Activated naive CD8-positive, alpha-beta T cell treated with anti-CD3 and anti-CD28 coated beads, Interleukin-2, amount 50 U/mL, for 24 hours (primary cell): ENCODE measurements around the gene OR52E4.

Experiments used
- ATAC-seq: fragments of 150-1000 bp; cut with Tn5 transposase; one replicate; pipeline ENCODE4 v1.10.0; 2021
- DNase-seq: peaks from one replicate; pipeline ENCODE4 v3.0.0; 2021
- H3K27ac Mint-ChIP-seq: one replicate; pipeline ENCODE4 v1.8.0; 2021; ENCODE audit warnings: mild to moderate bottlenecking, mixed read lengths
- H3K27me3 Mint-ChIP-seq: one replicate; pipeline ENCODE4 v1.8.0; 2021; ENCODE audit warnings: mixed read lengths
- H3K36me3 Mint-ChIP-seq: one replicate; pipeline ENCODE4 v1.8.0; 2021; ENCODE audit warnings: low read depth, mixed read lengths
- H3K4me1 Mint-ChIP-seq: one replicate; pipeline ENCODE4 v1.8.0; 2021; ENCODE audit warnings: mixed read lengths
- H3K4me3 Mint-ChIP-seq: one replicate; pipeline ENCODE4 v1.8.0; 2021; ENCODE audit warnings: mild to moderate bottlenecking, moderate library complexity, mixed read lengths
- H3K9me3 Mint-ChIP-seq: one replicate; pipeline ENCODE4 v1.8.0; 2021; ENCODE audit warnings: mixed read lengths

Gene OR52E4

GRCh38 chr11:5880329-5880728 lies at the start of gene OR52E4:
TSS of gene OR52E4 (plus strand) at chr11:5880629. CDS start at chr11:5884293, 3,664 bp downstream.
- no peak for ATAC-seq
- no peaks in the 10 kb centered on the region for H3K4me1 Mint-ChIP-seq
- H3K27me3 Mint-ChIP-seq, result peaks cover 14% of the 10 kb centered on the region

GRCh38 chr11:5831196-5831829 lies 49.1 kb upstream of the OR52E4 start:
- H3K4me3 Mint-ChIP-seq, result no peak overlapping the region
- no peak overlapping the region for H3K27ac Mint-ChIP-seq
- no peak for DNase-seq
- H3K4me1 Mint-ChIP-seq, result no peaks in the 10 kb centered on the region
- ATAC-seq, result no peak
- H3K36me3 Mint-ChIP-seq, result no peaks in the 10 kb centered on the region
- H3K27me3 Mint-ChIP-seq, result peaks cover 14% of the 10 kb centered on the region
- H3K9me3 Mint-ChIP-seq, result no peaks in the 10 kb centered on the region

More at GRCh38 chr11:5880329-5880728, at the start of gene OR52E4:
- H3K9me3 Mint-ChIP-seq, result no peaks in the 10 kb centered on the region
- H3K4me3 Mint-ChIP-seq, result no peak within 1 kb of the TSS
- no peaks in the 10 kb centered on the region for H3K36me3 Mint-ChIP-seq
- no peak within 1 kb of the TSS for H3K27ac Mint-ChIP-seq
- no peak for DNase-seq

GRCh38 chr11:5833446-5833845 lies 47.0 kb upstream of the OR52E4 start:
- H3K36me3 Mint-ChIP-seq, result no peaks in the 10 kb centered on the region
- ATAC-seq (no peak), DNase-seq (no peak)
- no peak overlapping the region for H3K4me3 Mint-ChIP-seq
- H3K27ac Mint-ChIP-seq, result no peak overlapping the region
- peaks cover 15% of the 10 kb centered on the region for H3K27me3 Mint-ChIP-seq
- H3K9me3 Mint-ChIP-seq, result no peaks in the 10 kb centered on the region
- H3K4me1 Mint-ChIP-seq, result no peaks in the 10 kb centered on the region

- H3K27ac Mint-ChIP-seq, result no peak overlapping the region
- no peaks in the 10 kb centered on the region for H3K36me3 Mint-ChIP-seq
- DNase-seq, result no peak
- ATAC-seq, result no peak
- no peak overlapping the region for H3K4me3 Mint-ChIP-seq
- H3K4me1 Mint-ChIP-seq, result no peaks in the 10 kb centered on the region
- H3K27me3 Mint-ChIP-seq, result peaks cover 17% of the 10 kb centered on the region
- H3K9me3 Mint-ChIP-seq, result no peaks in the 10 kb centered on the region
These were observed 42.7 kb upstream of the OR52E4 start for GRCh38 chr11:5837695-5838094.

- Mint-ChIP-seq H3K4me1 (no peaks in the 10 kb centered on the region), H3K9me3 (no peaks in the 10 kb centered on the region), H3K27ac (no peak within 1 kb of the TSS), H3K36me3 (no peaks in the 10 kb centered on the region), H3K4me3 (no peak within 1 kb of the TSS), H3K27me3 (peaks cover 12% of the 10 kb centered on the region)
- ATAC-seq (no peak), DNase-seq (no peak)
These were observed 38.6 kb upstream of the OR52E4 start, which contains the start of gene OR52E6 for GRCh38 chr11:5841797-5842196. TSS of gene OR52E6 (minus strand) at chr11:5841897. CDS start at chr11:5841897, 0 bp downstream.

- no peak overlapping the region for H3K4me3 Mint-ChIP-seq
- no peaks in the 10 kb centered on the region for H3K27me3 Mint-ChIP-seq
- no peak for ATAC-seq
- H3K27ac Mint-ChIP-seq, result no peak overlapping the region
- no peaks in the 10 kb centered on the region for H3K4me1 Mint-ChIP-seq
- H3K9me3 Mint-ChIP-seq, result no peaks in the 10 kb centered on the region
- no peak for DNase-seq
- H3K36me3 Mint-ChIP-seq, result no peaks in the 10 kb centered on the region
These were observed 33.7 kb upstream of the OR52E4 start for GRCh38 chr11:5846701-5847100.

GRCh38 chr11:5847711-5848110 lies 32.7 kb upstream of the OR52E4 start:
- Mint-ChIP-seq H3K27me3 (no peaks in the 10 kb centered on the region), H3K4me3 (no peak overlapping the region), H3K9me3 (no peaks in the 10 kb centered on the region), H3K36me3 (no peaks in the 10 kb centered on the region), H3K4me1 (no peaks in the 10 kb centered on the region), H3K27ac (no peak overlapping the region)
- DNase-seq (no peak), ATAC-seq (no peak)

- H3K27ac Mint-ChIP-seq, result no peak overlapping the region
- H3K4me1 Mint-ChIP-seq, result no peaks in the 10 kb centered on the region
- ATAC-seq (no peak), DNase-seq (no peak)
- peaks cover 5% of the 10 kb centered on the region for H3K27me3 Mint-ChIP-seq
- H3K4me3 Mint-ChIP-seq, result no peak overlapping the region
- no peaks in the 10 kb centered on the region for H3K36me3 Mint-ChIP-seq
- no peaks in the 10 kb centered on the region for H3K9me3 Mint-ChIP-seq
These were observed 29.4 kb upstream of the OR52E4 start for GRCh38 chr11:5851002-5851401.

GRCh38 chr11:5857590-5857989 lies 22.8 kb upstream of the OR52E4 start, which contains the start of gene OR52E8:
TSS of gene OR52E8 (minus strand) at chr11:5857690. CDS start at chr11:5857690, 0 bp downstream.
- DNase-seq (no peak), ATAC-seq (no peak)
- H3K4me1 Mint-ChIP-seq, result no peaks in the 10 kb centered on the region
- no peak within 1 kb of the TSS for H3K27ac Mint-ChIP-seq
- peaks cover 5% of the 10 kb centered on the region for H3K27me3 Mint-ChIP-seq
- H3K9me3 Mint-ChIP-seq, result no peaks in the 10 kb centered on the region
- H3K4me3 Mint-ChIP-seq, result no peak within 1 kb of the TSS
- H3K36me3 Mint-ChIP-seq, result no peaks in the 10 kb centered on the region

GRCh38 chr11:5865826-5866225 lies 14.6 kb upstream of the OR52E4 start:
- DNase-seq, result no peak
- H3K27ac Mint-ChIP-seq, result no peak overlapping the region
- no peaks in the 10 kb centered on the region for H3K4me1 Mint-ChIP-seq
- H3K9me3 Mint-ChIP-seq, result peaks cover 4% of the 10 kb centered on the region
- ATAC-seq, result no peak
- H3K4me3 Mint-ChIP-seq, result no peak overlapping the region
- no peaks in the 10 kb centered on the region for H3K36me3 Mint-ChIP-seq
- H3K27me3 Mint-ChIP-seq, result peaks cover 10% of the 10 kb centered on the region

- Mint-ChIP-seq H3K4me1 (no peaks in the 10 kb centered on the region), H3K36me3 (no peaks in the 10 kb centered on the region), H3K27ac (no peak overlapping the region), H3K27me3 (peaks cover 13% of the 10 kb centered on the region), H3K9me3 (peaks cover 3% of the 10 kb centered on the region), H3K4me3 (no peak overlapping the region)
- ATAC-seq, result no peak
- no peak for DNase-seq
These were observed 1.9 kb upstream of the OR52E4 start for GRCh38 chr11:5878564-5878963.

GRCh38 chr11:5881756-5882155 lies 1.3 kb downstream of the OR52E4 start:
- Mint-ChIP-seq H3K4me1 (no peaks in the 10 kb centered on the region), H3K27ac (no peak overlapping the region), H3K9me3 (no peaks in the 10 kb centered on the region), H3K36me3 (no peaks in the 10 kb centered on the region), H3K4me3 (no peak overlapping the region), H3K27me3 (peaks cover 14% of the 10 kb centered on the region)
- DNase-seq (no peak), ATAC-seq (no peak)

GRCh38 chr11:5887172-5887571 lies 6.7 kb downstream of the OR52E4 start:
- Mint-ChIP-seq H3K27me3 (peaks cover 14% of the 10 kb centered on the region), H3K36me3 (no peaks in the 10 kb centered on the region), H3K9me3 (no peaks in the 10 kb centered on the region), H3K4me3 (no peak overlapping the region), H3K27ac (no peak overlapping the region), H3K4me1 (no peaks in the 10 kb centered on the region)
- ATAC-seq (no peak), DNase-seq (no peak)

GRCh38 chr11:5887661-5888060 lies 7.2 kb downstream of the OR52E4 start:
- H3K27ac Mint-ChIP-seq, result no peak overlapping the region
- DNase-seq, result no peak

GRCh38 chr11:5891216-5891800 lies 10.9 kb downstream of the OR52E4 start:
- peaks cover 5% of the 10 kb centered on the region for H3K27me3 Mint-ChIP-seq
- no peak for ATAC-seq
- DNase-seq, result no peak
- no peak overlapping the region for H3K27ac Mint-ChIP-seq
- H3K4me1 Mint-ChIP-seq, result no peaks in the 10 kb centered on the region
- no peaks in the 10 kb centered on the region for H3K9me3 Mint-ChIP-seq
- no peaks in the 10 kb centered on the region for H3K36me3 Mint-ChIP-seq
- H3K4me3 Mint-ChIP-seq, result no peak overlapping the region

More at GRCh38 chr11:5887661-5888060, 7.2 kb downstream of the OR52E4 start:
- ATAC-seq, result no peak
- H3K36me3 Mint-ChIP-seq, result no peaks in the 10 kb centered on the region
- no peaks in the 10 kb centered on the region for H3K9me3 Mint-ChIP-seq
- H3K4me3 Mint-ChIP-seq, result no peak overlapping the region
- H3K4me1 Mint-ChIP-seq, result no peaks in the 10 kb centered on the region
- H3K27me3 Mint-ChIP-seq, result peaks cover 11% of the 10 kb centered on the region
